ENCODE data around the gene MACROD2. TPM values are rescaled to one million over a fixed set of nuclear protein-coding genes. Genes with fewer than 3 reads are reported as not detected.

MACROD2 gene
- total and polyA plus RNA-seq, 9 donors, result 3.7 to 25.5 (median 7.8) TPM

DNA sequence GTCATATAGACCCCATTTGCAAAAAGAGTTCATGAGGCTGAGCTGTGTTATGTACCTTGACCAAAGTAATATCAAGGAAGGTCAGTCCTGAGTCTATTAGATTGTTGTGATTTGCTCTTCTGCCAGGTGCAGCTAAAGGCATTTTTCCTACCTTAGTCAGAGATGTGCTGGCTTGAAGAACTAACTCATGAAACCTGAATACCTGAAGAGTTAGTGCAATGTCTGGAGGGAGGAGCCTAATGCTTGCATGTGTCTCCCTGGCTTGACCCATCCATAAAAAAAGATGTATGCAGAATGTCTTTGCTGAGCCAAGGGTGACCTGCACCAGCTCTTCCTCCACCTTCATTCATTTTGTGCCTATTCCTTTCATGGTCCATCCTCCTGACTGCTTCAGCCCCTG lies 1835.9 kb downstream of the MACROD2 start:
- no peak overlapping the region for H3K27ac ChIP-seq
- intact Hi-C loops (cut with DNase I), result no loop called here
- H3K9me3 ChIP-seq, result no peaks in the 10 kb centered on the region
- DNase-seq, result no peak
- H3K4me1 ChIP-seq (ENCODE audit: insufficient read depth), result no peaks in the 10 kb centered on the region
- no peaks in the 10 kb centered on the region for H3K27me3 ChIP-seq
- H3K4me3 ChIP-seq, result no peak overlapping the region
- no peaks in the 10 kb centered on the region for H3K36me3 ChIP-seq
- TF ChIP-seq, protein P1, sequence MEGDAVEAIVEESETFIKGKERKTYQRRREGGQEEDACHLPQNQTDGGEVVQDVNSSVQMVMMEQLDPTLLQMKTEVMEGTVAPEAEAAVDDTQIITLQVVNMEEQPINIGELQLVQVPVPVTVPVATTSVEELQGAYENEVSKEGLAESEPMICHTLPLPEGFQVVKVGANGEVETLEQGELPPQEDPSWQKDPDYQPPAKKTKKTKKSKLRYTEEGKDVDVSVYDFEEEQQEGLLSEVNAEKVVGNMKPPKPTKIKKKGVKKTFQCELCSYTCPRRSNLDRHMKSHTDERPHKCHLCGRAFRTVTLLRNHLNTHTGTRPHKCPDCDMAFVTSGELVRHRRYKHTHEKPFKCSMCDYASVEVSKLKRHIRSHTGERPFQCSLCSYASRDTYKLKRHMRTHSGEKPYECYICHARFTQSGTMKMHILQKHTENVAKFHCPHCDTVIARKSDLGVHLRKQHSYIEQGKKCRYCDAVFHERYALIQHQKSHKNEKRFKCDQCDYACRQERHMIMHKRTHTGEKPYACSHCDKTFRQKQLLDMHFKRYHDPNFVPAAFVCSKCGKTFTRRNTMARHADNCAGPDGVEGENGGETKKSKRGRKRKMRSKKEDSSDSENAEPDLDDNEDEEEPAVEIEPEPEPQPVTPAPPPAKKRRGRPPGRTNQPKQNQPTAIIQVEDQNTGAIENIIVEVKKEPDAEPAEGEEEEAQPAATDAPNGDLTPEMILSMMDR (IDR thresholded peaks at IDR 0.05), result no peak
- TF ChIP-seq POLR2A (IDR thresholded peaks at IDR 0.05) (no peak), EP300 (IDR thresholded peaks at IDR 0.05) (no peak)

DNA sequence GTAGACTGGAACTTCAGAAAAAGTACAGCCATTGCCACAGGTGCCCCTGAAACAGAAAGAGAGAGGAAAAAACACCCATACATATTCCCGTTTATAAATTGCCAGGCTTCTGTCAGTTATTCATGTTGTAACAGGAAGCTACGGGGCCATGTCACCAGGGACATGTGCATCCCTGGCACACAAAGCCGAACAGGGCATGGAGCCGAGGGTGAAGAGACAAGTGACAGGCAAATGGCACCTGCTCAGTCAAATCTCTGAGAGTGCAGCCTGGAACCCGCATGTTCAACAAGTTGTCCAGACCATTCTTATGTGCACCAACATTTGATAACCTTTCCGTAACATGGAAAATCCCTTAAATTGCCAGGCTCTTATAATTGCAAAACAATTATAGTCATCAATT lies 1837.2 kb downstream of the MACROD2 start:
- Histone ChIP-seq H3K27me3 (no peaks in the 10 kb centered on the region), H3K36me3 (no peaks in the 10 kb centered on the region), H3K9me3 (no peaks in the 10 kb centered on the region), H3K27ac (no peak overlapping the region), H3K4me3 (no peak overlapping the region), H3K4me1 (ENCODE audit: insufficient read depth) (no peaks in the 10 kb centered on the region)
- 75 to 92% (median 92%) methylated on average over 6 of the region's 6 CpGs for WGBS, 3 donors
- no peak for DNase-seq
- TF ChIP-seq, protein P1 (IDR thresholded peaks at IDR 0.05), result no peak
- TF ChIP-seq POLR2A (IDR thresholded peaks at IDR 0.05) (no peak), EP300 (IDR thresholded peaks at IDR 0.05) (no peak)
- intact Hi-C loops (cut with DNase I), result no loop called here

- no peaks in the 10 kb centered on the region for H3K36me3 ChIP-seq
- TF ChIP-seq POLR2A (IDR thresholded peaks at IDR 0.05), result no peak
- no peak for TF ChIP-seq EP300 (IDR thresholded peaks at IDR 0.05)
- TF ChIP-seq, protein P1 (IDR thresholded peaks at IDR 0.05), result no peak
- WGBS, 3 donors, result 77 to 86% (median 83%) methylated on average over 3 of the region's 3 CpGs
- H3K4me3 ChIP-seq, result no peak overlapping the region
- no peaks in the 10 kb centered on the region for H3K27me3 ChIP-seq
- H3K9me3 ChIP-seq, result no peaks in the 10 kb centered on the region
- no peak for DNase-seq
- no peak overlapping the region for H3K27ac ChIP-seq
- intact Hi-C loops (cut with DNase I), result no loop called here
- H3K4me1 ChIP-seq (ENCODE audit: insufficient read depth), result no peaks in the 10 kb centered on the region
Measured at GRCh38 chr20:15834857-15835256, 1839.5 kb downstream of the MACROD2 start.

DNA sequence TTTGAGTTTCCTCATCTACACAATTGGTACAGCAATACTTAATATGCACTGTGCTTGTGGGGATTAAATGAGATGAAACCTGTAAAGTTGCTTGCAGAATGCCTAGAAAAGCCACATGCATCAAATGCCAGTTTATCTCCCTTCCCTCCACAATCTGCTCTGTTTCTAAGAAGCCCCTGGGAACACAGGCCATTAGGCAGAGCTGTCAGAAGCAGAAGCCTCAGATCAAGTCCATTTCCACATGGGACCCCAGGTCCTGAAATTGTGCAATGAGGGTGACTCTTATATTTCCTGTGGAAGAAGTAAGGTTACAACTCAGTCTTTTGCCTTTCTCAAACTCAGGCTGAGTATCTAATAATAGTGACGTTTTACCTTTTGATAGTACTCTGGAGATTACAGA lies 1840.5 kb downstream of the MACROD2 start:
- Histone ChIP-seq H3K27me3 (no peaks in the 10 kb centered on the region), H3K4me3 (no peak overlapping the region), H3K4me1 (ENCODE audit: insufficient read depth) (no peaks in the 10 kb centered on the region), H3K9me3 (no peaks in the 10 kb centered on the region), H3K27ac (no peak overlapping the region), H3K36me3 (no peaks in the 10 kb centered on the region)
- DNase-seq, result no peak
- intact Hi-C loops (cut with DNase I), result no loop called here
- TF ChIP-seq, protein P1 (IDR thresholded peaks at IDR 0.05), result no peak
- TF ChIP-seq POLR2A (IDR thresholded peaks at IDR 0.05) (no peak), EP300 (IDR thresholded peaks at IDR 0.05) (no peak)
- 69 to 76% (median 74%) methylated on average over 1 of the region's 1 CpG for WGBS, 3 donors

- H3K27ac ChIP-seq, result no peak overlapping the region
- no peak for DNase-seq
- no peaks in the 10 kb centered on the region for H3K36me3 ChIP-seq
- 90 to 99% (median 96%) methylated on average over 2 of the region's 2 CpGs for WGBS, 3 donors
- H3K9me3 ChIP-seq, result no peaks in the 10 kb centered on the region
- intact Hi-C loops (cut with DNase I), result no loop called here
- H3K4me3 ChIP-seq, result no peak overlapping the region
- no peaks in the 10 kb centered on the region for H3K27me3 ChIP-seq
- TF ChIP-seq EP300 (IDR thresholded peaks at IDR 0.05), result no peak
- H3K4me1 ChIP-seq (ENCODE audit: insufficient read depth), result no peaks in the 10 kb centered on the region
Measured at GRCh38 chr20:15836634-15837033, 1841.3 kb downstream of the MACROD2 start.

Data from ovary (tissue), 9 donors.